Transverse colon (tissue), 4 donors: ENCODE measurements around the gene ZNF232.

Experiments
- CTCF ChIP-seq, 5 experiments: fragments of 200-600 bp in 3 of 5; fragments of 450-650 bp in 2 of 5; sonication (generic) in 3 of 5; IDR thresholded peaks; 1 replicate in 2 of 5; 2 replicates in 3 of 5; pipeline ENCODE4 v1.5.1; 2016 to 2017; ENCODE audit warnings: antibody characterized with exemption in 5 of 5, inconsistent platforms in 3 of 5, mild to moderate bottlenecking in 2 of 5, moderate library complexity in 1 of 5
- EP300 ChIP-seq: sonication (generic); formaldehyde crosslinking; IDR thresholded peaks from one replicate; pipeline ENCODE4 v1.6.1; 2017; ENCODE audit warnings: antibody characterized with exemption, low read depth
- POLR2A ChIP-seq: fragments of 450-650 bp; IDR thresholded peaks from one replicate; pipeline ENCODE4 v1.6.1; 2016; ENCODE audit warnings: antibody characterized with exemption, mild to moderate bottlenecking, moderate library complexity
- POLR2AphosphoS5 ChIP-seq, 3 donors: sonication (generic); formaldehyde crosslinking; IDR thresholded peaks; one replicate each; pipeline ENCODE4 v1.6.1; 2016; ENCODE audit warnings: antibody characterized with exemption in 3 of 3

- TF ChIP-seq POLR2AphosphoS5 (IDR thresholded peaks at IDR 0.05) = no peak
- no peak for TF ChIP-seq POLR2A
- TF ChIP-seq CTCF (IDR thresholded peaks at IDR 0.05) = no peak
- TF ChIP-seq EP300 = no peak
Measured at GRCh38 chr17:5110816-5111215, 862 bp downstream of the ZNF232 start.
